GM06990 (cell line): Measurements from ENCODE around the gene LRP1B.
"Not testable (repeated sequence)": the region's sequence is repeated elsewhere in the genome, so short reads cannot be mapped to it uniquely, and the experiment has no call there.

Experiments
- DNase-seq: peaks from one replicate; pipeline ENCODE4 v3.0.0-alpha.2; 2011; ENCODE audit not compliant: insufficient read length; ENCODE audit errors: extremely low read depth
- H3K27me3 ChIP-seq: replicated peaks from 2 replicates; pipeline ENCODE4 v1.6.0; 2011; ENCODE audit warnings: low read length; ENCODE audit not compliant: control insufficient read depth, insufficient read depth
- H3K36me3 ChIP-seq: 2 replicates; pipeline ENCODE4 v1.5.1; 2011; ENCODE audit warnings: low read length; ENCODE audit not compliant: control insufficient read depth, insufficient read depth
- H3K4me3 ChIP-seq: replicated peaks from 2 replicates; pipeline ENCODE4 v1.5.1; 2011; ENCODE audit warnings: low read depth, mild to moderate bottlenecking, control low read depth, low read length
- TF ChIP-seq, protein P1 (sequence below): IDR thresholded peaks from 2 replicates; pipeline ENCODE4 v1.5.1; 2011; ENCODE audit warnings: low read length, control low read depth, mild to moderate bottlenecking, inconsistent platforms; ENCODE audit not compliant: insufficient read depth, poor library complexity, severe bottlenecking

LRP1B gene

DNA sequence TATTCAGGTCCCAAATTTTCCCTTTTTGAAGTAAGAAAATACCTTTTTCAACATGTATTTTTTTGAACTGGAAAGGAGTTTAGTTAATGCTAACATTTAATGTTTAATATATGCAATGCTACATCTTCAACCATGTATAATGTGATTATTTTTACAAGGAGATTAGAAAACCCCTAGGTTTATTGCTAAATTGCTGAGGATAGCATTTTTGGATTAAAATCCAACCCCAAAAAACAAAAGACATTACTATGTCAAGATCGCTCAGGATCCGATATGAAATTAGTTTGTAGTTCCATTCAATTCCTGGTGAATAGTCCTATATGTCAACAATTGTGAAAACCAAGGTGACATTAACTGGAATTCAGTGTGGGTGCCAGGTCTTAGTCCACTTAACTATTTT lies 35.2 kb downstream of the LRP1B start:
- no peak overlapping the region for H3K4me3 ChIP-seq
- no peak for DNase-seq
- no peaks in the 10 kb centered on the region for H3K27me3 ChIP-seq
- TF ChIP-seq, protein P1, sequence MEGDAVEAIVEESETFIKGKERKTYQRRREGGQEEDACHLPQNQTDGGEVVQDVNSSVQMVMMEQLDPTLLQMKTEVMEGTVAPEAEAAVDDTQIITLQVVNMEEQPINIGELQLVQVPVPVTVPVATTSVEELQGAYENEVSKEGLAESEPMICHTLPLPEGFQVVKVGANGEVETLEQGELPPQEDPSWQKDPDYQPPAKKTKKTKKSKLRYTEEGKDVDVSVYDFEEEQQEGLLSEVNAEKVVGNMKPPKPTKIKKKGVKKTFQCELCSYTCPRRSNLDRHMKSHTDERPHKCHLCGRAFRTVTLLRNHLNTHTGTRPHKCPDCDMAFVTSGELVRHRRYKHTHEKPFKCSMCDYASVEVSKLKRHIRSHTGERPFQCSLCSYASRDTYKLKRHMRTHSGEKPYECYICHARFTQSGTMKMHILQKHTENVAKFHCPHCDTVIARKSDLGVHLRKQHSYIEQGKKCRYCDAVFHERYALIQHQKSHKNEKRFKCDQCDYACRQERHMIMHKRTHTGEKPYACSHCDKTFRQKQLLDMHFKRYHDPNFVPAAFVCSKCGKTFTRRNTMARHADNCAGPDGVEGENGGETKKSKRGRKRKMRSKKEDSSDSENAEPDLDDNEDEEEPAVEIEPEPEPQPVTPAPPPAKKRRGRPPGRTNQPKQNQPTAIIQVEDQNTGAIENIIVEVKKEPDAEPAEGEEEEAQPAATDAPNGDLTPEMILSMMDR = no peak
- no peaks in the 10 kb centered on the region for H3K36me3 ChIP-seq

DNA sequence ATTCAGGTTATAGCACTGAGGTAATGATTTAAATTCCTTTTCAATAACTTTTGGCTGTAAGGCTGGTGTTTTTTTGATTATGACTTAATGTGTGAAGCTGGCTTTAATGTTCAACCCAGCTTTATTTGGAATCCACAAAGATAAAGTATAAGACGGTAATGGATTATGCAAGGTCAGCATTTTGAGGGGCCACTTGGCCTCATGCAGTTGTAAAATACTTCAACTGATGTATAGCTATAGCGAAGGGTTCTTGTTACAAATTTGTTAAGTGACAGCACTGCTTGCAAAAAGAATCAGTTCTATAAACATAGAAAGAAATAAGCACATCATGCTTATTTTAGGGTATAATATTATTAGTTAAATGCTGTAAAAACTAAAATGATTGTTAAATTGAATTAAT lies 36.6 kb downstream of the LRP1B start:
- Histone ChIP-seq H3K27me3 (no peaks in the 10 kb centered on the region), H3K4me3 (no peak overlapping the region), H3K36me3 (no peaks in the 10 kb centered on the region)
- no peak for DNase-seq
- TF ChIP-seq, protein P1 = no peak

DNA sequence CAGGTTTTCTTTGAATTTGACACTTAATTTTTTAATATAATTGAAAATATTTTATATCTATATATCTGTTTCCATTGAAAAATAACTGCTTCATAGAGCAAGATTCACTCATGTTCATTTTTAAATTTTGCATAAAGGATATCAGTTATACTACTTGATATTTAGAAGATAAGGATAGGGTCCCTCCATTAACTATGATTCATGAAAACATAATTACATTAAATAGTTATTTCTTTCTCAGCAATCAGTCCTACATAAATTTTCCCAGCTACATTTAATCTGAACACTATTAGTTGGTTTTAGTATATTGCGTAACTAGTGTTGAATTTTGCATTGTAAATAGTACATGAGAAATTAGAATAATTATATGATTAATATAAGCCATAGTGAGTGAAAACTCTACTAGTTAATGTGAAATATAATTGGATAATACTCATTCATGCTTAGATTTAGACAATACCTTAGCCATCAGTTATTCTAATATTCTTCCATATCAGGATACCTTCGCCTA lies 42.7 kb downstream of the LRP1B start:
- TF ChIP-seq, protein P1 = no peak
- no peaks in the 10 kb centered on the region for H3K27me3 ChIP-seq
- H3K4me3 ChIP-seq = no peak overlapping the region
- H3K36me3 ChIP-seq = no peaks in the 10 kb centered on the region
- no peak for DNase-seq

DNA sequence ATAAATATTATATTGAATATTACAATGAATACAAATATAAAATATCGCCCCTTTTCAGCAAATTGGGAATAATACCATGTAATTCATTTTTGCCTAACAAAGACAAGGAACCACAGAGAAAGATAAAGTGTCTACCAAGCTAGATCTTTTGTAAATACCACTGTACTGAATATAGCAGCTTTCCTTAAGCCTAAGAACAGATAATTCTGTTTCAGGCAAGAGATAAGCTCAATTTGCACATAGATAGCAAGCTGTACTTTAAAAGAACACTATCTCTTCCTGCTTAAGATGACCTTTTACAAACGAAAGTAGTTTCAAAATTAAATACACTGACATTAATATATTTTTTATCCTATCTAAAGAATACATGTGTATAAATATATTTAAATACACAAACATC lies 43.2 kb downstream of the LRP1B start:
- not testable (repeated sequence) for H3K4me3 ChIP-seq

DNA sequence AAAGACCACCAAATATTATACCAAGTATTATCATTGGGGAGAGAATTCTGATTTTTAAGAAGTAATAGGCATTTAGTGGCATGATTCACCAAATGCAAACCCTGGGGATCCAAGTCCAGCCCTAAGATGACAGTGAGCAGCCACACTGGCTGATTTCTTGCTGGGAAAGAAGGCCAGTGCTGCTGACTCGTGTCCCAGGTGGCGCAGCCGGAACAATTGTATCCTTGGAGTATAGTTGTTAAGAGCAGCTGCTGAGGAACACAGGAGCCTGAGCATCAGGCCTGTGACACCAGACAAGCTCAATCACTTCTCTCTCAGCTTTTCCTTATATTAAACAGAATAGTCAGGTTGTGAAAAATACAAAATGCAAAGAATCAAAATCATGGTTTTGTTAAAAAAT lies 48.4 kb downstream of the LRP1B start:
- H3K27me3 ChIP-seq = no peaks in the 10 kb centered on the region
- TF ChIP-seq, protein P1 = no peak
- H3K36me3 ChIP-seq = no peaks in the 10 kb centered on the region
- H3K4me3 ChIP-seq = no peak overlapping the region
- DNase-seq = no peak

More for the DNA sequence above, 43.2 kb downstream of the LRP1B start:
- DNase-seq, H3K27me3 ChIP-seq, H3K36me3 ChIP-seq: not testable (repeated sequence)

DNA sequence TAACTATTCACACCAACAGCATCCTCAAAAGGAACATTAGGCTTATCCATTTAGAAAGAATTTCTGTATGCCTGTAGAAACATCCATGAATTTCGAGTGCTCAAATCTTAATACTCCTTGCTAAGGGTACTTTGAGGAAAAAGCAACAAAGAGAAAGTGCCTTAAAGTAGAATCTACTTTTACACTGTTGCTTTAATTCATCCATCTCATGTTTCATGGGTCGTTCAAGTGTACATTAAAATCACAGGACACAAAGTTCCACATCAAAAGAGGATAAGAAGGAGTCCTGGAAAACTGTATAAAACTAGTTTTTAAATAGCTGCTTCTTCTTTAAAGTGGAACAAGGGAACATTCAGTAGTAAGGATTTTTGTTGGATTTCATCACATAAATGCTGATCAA lies 54.5 kb downstream of the LRP1B start:
- Histone ChIP-seq H3K27me3 (no peaks in the 10 kb centered on the region), H3K36me3 (no peaks in the 10 kb centered on the region), H3K4me3 (no peak overlapping the region)
- TF ChIP-seq, protein P1 = no peak
- DNase-seq = no peak
